ENCODE results near the gene CCR7. TPM values are rescaled to one million over a fixed set of nuclear protein-coding genes. Genes with fewer than 3 reads are reported as not detected.

The CCR7 gene
- total RNA-seq, 1 donor: not detected

- Histone ChIP-seq H4K20me1 (ENCODE audit: insufficient read depth, low read length) (no peaks in the 10 kb centered on the region), H3K27ac (ENCODE audit: low read depth, low read length) (peak overlapping the region; percentile 17), H3K27me3 (ENCODE audit: insufficient read depth, low read length) (peaks cover 4% of the 10 kb centered on the region), H3K4me2 (ENCODE audit: insufficient read depth, low read length) (peak overlapping the region; percentile 45), H3K36me3 (ENCODE audit: insufficient read depth, low read length) (no peaks in the 10 kb centered on the region), H3K79me2 (ENCODE audit: insufficient read depth, low read length) (no peaks in the 10 kb centered on the region), H3K9me3 (ENCODE audit: low read depth, low read length) (no peaks in the 10 kb centered on the region), H3K4me3 (ENCODE audit: insufficient read depth, low read length) (peak overlapping the region; percentile 36), H3K4me1 (ENCODE audit: insufficient read depth, low read length) (peaks cover 12% of the 10 kb centered on the region), H2AFZ (ENCODE audit: low read length) (peak overlapping the region; percentile 75)
- peak; percentile 91 for DNase-seq (ENCODE audit: insufficient read length, low spot score, missing footprints)
- no peak for TF ChIP-seq CTCF (IDR thresholded peaks at IDR 0.05; ENCODE audit: extremely low read depth, low read depth, low read length)
Observed at GRCh38 chr17:40598619-40599467, 33.6 kb upstream of the CCR7 start.

DNA sequence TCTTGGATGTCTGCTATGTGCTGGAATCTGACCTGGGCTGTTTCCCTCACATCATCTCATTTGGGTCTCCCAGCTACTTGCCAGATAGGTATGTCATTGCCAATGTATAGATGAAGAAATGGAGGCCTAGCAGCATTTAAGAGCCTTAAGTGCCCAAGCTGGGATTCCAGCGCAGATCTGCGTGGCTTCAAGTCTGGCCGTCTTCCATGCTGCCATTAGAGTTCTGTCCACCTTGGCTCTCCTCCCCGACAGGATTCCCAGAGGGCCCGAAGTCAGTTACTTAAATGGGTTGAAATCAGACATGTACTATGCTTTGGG is 33.0 kb upstream of the CCR7 start:
- Histone ChIP-seq H4K20me1 (ENCODE audit: insufficient read depth, low read length) (no peaks in the 10 kb centered on the region), H3K36me3 (ENCODE audit: insufficient read depth, low read length) (no peaks in the 10 kb centered on the region), H3K27me3 (ENCODE audit: insufficient read depth, low read length) (peaks cover 4% of the 10 kb centered on the region), H3K4me2 (ENCODE audit: insufficient read depth, low read length) (peak overlapping the region; percentile 45), H3K4me1 (ENCODE audit: insufficient read depth, low read length) (peaks cover 12% of the 10 kb centered on the region), H3K79me2 (ENCODE audit: insufficient read depth, low read length) (no peaks in the 10 kb centered on the region), H3K9me3 (ENCODE audit: low read depth, low read length) (no peaks in the 10 kb centered on the region), H3K27ac (ENCODE audit: low read depth, low read length) (no peak overlapping the region), H2AFZ (ENCODE audit: low read length) (peak overlapping the region; percentile 75), H3K4me3 (ENCODE audit: insufficient read depth, low read length) (no peak overlapping the region)
- no peak for DNase-seq (ENCODE audit: insufficient read length, low spot score, missing footprints)
- no peak for TF ChIP-seq CTCF (IDR thresholded peaks at IDR 0.05; ENCODE audit: extremely low read depth, low read depth, low read length)

GRCh38 chr17:40597556-40598300 is 32.5 kb upstream of the CCR7 start:
- TF ChIP-seq CTCF (IDR thresholded peaks at IDR 0.05; ENCODE audit: extremely low read depth, low read depth, low read length): no peak
- no peaks in the 10 kb centered on the region for H3K36me3 ChIP-seq (ENCODE audit: insufficient read depth, low read length)
- H3K27ac ChIP-seq (ENCODE audit: low read depth, low read length): no peak overlapping the region
- H3K4me2 ChIP-seq (ENCODE audit: insufficient read depth, low read length): no peak overlapping the region
- no peak for DNase-seq (ENCODE audit: insufficient read length, low spot score, missing footprints)
- H2AFZ ChIP-seq (ENCODE audit: low read length): peak overlapping the region; percentile 75
- H3K79me2 ChIP-seq (ENCODE audit: insufficient read depth, low read length): no peaks in the 10 kb centered on the region
- H3K4me3 ChIP-seq (ENCODE audit: insufficient read depth, low read length): no peak overlapping the region
- H3K27me3 ChIP-seq (ENCODE audit: insufficient read depth, low read length): peaks cover 4% of the 10 kb centered on the region
- H3K9me3 ChIP-seq (ENCODE audit: low read depth, low read length): no peaks in the 10 kb centered on the region
- peaks cover 12% of the 10 kb centered on the region for H3K4me1 ChIP-seq (ENCODE audit: insufficient read depth, low read length)
- no peaks in the 10 kb centered on the region for H4K20me1 ChIP-seq (ENCODE audit: insufficient read depth, low read length)

DNA sequence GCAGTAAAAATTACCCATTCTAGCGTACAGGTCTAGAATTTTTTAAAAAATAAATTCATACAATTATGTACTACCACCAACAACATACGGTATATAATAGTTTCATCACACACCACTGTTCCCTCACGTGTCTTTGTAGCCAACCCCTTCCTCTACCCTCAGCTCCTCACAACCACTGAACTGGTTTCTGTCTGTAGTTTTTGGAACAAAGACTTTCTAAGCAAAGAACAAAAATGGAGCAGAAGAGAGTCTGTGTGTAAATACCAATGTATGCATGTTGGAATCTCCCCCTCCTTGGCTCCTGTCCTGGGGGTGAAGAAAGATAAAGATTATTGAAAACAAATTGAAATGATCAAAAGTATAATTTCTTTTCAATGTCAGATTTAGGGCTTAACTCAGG is 31.9 kb upstream of the CCR7 start:
- no peak overlapping the region for H3K4me2 ChIP-seq (ENCODE audit: insufficient read depth, low read length)
- H3K27ac ChIP-seq (ENCODE audit: low read depth, low read length): no peak overlapping the region
- H3K4me3 ChIP-seq (ENCODE audit: insufficient read depth, low read length): no peak overlapping the region
- no peak for TF ChIP-seq CTCF (IDR thresholded peaks at IDR 0.05; ENCODE audit: extremely low read depth, low read depth, low read length)
- peaks cover 4% of the 10 kb centered on the region for H3K27me3 ChIP-seq (ENCODE audit: insufficient read depth, low read length)
- no peak for DNase-seq (ENCODE audit: insufficient read length, low spot score, missing footprints)
- H2AFZ ChIP-seq (ENCODE audit: low read length): no peak overlapping the region
- H3K79me2 ChIP-seq (ENCODE audit: insufficient read depth, low read length): no peaks in the 10 kb centered on the region
- no peaks in the 10 kb centered on the region for H3K9me3 ChIP-seq (ENCODE audit: low read depth, low read length)
- H3K4me1 ChIP-seq (ENCODE audit: insufficient read depth, low read length): peaks cover 12% of the 10 kb centered on the region
- no peaks in the 10 kb centered on the region for H4K20me1 ChIP-seq (ENCODE audit: insufficient read depth, low read length)
- H3K36me3 ChIP-seq (ENCODE audit: insufficient read depth, low read length): no peaks in the 10 kb centered on the region

Measured in osteoblast (primary cell).